ENCODE measurements around the gene GLRX. TPM values are rescaled to one million over a fixed set of nuclear protein-coding genes. Genes with fewer than 3 reads are reported as not detected.

GLRX gene
- polyA plus RNA-seq, 2 of the 4 experiments (the other 2 are of a cell fraction) = 106 to 329 TPM

DNA sequence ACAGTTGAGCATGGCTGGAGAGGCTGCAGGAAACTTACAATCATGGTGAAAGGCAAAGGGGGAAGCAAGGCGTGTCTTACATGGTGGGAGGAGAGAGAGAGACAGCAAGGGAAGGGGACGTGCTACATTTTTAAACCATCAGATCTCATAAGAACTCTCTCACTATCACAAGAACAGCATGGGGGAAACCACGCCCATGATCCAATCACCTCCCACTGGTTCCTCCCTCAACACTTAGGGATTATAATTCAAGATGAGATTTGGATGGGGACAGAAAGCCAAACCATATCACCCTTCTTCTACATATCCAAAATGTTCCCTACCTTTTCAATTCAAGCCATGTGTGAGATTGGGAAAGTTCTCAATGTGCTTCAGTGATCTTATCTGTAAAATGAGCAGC lies 22.9 kb upstream of the GLRX start:
- WGBS (ENCODE audit: missing lambda C conversion rate) = 81% methylated on average over 3 of the region's 3 CpGs
- Histone ChIP-seq H3K4me1 (peaks cover 46% of the 10 kb centered on the region), H3K4me3 (no peak overlapping the region), H3K4me2 (no peak overlapping the region), H3K9me3 (no peaks in the 10 kb centered on the region), H3K27ac (peak overlapping the region; percentile 70 to 80; a peak in 2 of 6 replicates)
- FAIRE-seq = no peak
- POLR2A ChIA-PET = no interaction called here
- CTCF ChIA-PET = interaction anchor here (1.3 to 23.4 kb wide), 6 partner anchors 24 to 201 kb away, joined by 3 to 469 read pairs (median 38); partner anchors contain the start of genes GLRX and RFESD
- no peak for DNase-seq (ENCODE audit: low read depth in 1 of 2, low spot score in 1 of 2)
- no peak for TF ChIP-seq JUNB (IDR thresholded peaks at IDR 0.05)
- no peak for TF ChIP-seq MAFK (IDR thresholded peaks at IDR 0.05; ENCODE audit: partially characterized antibody)
- no peak for TF ChIP-seq GATA3 (IDR thresholded peaks at IDR 0.05; ENCODE audit: borderline replicate concordance)
- TF ChIP-seq CEBPB (IDR thresholded peaks at IDR 0.05) = no peak
- TF ChIP-seq ZSCAN20 (CRISPR knock-in tag; IDR thresholded peaks at IDR 0.05) = no peak
- TF ChIP-seq, protein P1, sequence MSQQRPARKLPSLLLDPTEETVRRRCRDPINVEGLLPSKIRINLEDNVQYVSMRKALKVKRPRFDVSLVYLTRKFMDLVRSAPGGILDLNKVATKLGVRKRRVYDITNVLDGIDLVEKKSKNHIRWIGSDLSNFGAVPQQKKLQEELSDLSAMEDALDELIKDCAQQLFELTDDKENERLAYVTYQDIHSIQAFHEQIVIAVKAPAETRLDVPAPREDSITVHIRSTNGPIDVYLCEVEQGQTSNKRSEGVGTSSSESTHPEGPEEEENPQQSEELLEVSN (IDR thresholded peaks at IDR 0.05; ENCODE audit: borderline replicate concordance, low read depth) = no peak
- TF ChIP-seq, protein P2, sequence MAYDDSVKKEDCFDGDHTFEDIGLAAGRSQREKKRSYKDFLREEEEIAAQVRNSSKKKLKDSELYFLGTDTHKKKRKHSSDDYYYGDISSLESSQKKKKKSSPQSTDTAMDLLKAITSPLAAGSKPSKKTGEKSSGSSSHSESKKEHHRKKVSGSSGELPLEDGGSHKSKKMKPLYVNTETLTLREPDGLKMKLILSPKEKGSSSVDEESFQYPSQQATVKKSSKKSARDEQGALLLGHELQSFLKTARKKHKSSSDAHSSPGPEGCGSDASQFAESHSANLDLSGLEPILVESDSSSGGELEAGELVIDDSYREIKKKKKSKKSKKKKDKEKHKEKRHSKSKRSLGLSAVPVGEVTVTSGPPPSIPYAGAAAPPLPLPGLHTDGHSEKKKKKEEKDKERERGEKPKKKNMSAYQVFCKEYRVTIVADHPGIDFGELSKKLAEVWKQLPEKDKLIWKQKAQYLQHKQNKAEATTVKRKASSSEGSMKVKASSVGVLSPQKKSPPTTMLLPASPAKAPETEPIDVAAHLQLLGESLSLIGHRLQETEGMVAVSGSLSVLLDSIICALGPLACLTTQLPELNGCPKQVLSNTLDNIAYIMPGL (CRISPR knock-in tag; IDR thresholded peaks at IDR 0.05; ENCODE audit: borderline replicate concordance) = no peak
- TF ChIP-seq CBX2 (IDR thresholded peaks at IDR 0.05; ENCODE audit: borderline replicate concordance, low read depth) = no peak
- TF ChIP-seq NR3C1 (IDR thresholded peaks at IDR 0.05) = no peak
- ATAC-seq = no peak

DNA sequence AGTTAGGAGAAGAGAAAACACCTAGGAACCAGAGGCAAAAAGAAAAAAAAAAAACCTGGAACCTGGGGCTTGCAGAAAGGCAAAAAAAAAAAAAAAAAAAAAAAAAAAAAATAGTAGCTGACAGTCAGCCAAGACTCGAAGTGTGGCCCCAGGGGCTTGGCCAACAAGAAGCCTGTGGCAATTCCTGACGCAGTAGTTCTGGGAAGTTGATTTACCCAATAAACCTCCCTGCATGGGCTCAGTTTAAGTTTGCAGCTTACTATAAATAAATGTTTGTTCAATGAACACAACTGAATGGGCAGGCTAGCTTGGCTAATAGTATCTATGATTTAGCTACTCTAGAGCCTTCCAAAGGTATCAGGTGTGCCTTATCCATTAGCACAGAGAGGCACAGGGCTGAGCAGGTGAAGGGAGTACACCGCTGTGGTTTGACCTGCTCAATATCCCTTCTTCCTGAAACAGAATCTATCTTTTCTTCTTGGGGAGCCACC lies 21.3 kb upstream of the GLRX start:
- H3K9me3 ChIP-seq = no peaks in the 10 kb centered on the region
- no peak overlapping the region for H3K4me3 ChIP-seq
- TF ChIP-seq RARB (CRISPR knock-in tag; IDR thresholded peaks at IDR 0.05) (no peak), PHF8 (IDR thresholded peaks at IDR 0.05; ENCODE audit: borderline replicate concordance, low read depth) (no peak), RAD21 (conservative IDR thresholded peaks at IDR 0.05 in 1 of 2, IDR thresholded peaks at IDR 0.05 in 1 of 2) (no peak)
- 58% methylated on average over 3 of the region's 3 CpGs for WGBS (ENCODE audit: missing lambda C conversion rate)
- DNase-seq (ENCODE audit: low read depth in 1 of 2, low spot score in 1 of 2) = peak in 1 of 2 experiments; percentile 30
- CTCF ChIA-PET = interaction anchor here (0.6 to 23.4 kb wide), 8 partner anchors 8 to 199 kb away, joined by 3 to 469 read pairs (median 4); partner anchors contain the start of gene RFESD
- POLR2A ChIA-PET = interaction anchor here (0.7 to 1.3 kb wide), 3 partner anchors 9 to 197 kb away, joined by 3 to 5 read pairs (median 3); partner anchors contain the start of gene RFESD
- ATAC-seq = no peak
- peak overlapping the region; percentile 70 to 80; a peak in 5 of 6 replicates for H3K27ac ChIP-seq
- 0 out of 3 replicates have a peak overlapping the region, but pooled peaks have one; percentile 7 for H3K4me2 ChIP-seq
- H3K4me1 ChIP-seq = peaks cover 46% of the 10 kb centered on the region
- FAIRE-seq = no peak

DNA sequence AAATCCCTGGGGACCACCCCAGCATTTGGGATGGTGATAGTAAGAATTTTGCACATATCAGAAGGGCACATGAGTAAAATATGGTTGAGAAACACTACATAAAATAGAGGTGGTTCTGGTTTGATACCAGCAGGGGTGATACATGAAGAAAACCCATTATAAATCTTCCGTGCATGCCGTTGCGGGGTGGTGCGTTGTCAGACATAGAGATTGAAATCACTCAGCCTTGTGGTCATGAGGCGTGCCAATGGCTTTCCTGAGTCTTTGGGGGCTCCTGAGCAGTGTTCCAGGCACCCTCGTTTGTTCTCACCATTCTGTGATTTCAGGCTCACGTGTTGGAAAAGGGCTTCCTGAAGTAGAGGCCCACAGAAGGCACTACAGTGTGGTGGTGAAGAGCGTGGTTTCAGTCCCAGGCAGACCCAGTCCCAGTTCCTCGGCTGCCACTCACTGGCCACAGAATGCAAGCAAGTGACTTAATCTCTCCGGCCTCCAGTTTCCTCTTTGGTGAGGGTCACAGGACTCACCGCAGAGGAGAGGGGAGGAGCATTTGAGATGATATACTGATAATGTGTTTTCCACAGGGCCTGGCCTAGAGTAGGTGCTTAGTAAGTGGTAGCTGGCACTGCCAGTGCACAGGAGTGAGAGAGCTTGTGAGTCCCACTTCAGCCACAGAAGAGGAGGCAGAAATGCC lies 20.5 kb upstream of the GLRX start:
- POLR2A ChIA-PET = interaction anchor here (1.0 kb wide), 1 partner anchor 8 kb away, joined by 5 read pairs; no protein-coding TSS in a partner anchor
- Histone ChIP-seq H3K9me3 (no peaks in the 10 kb centered on the region), H3K4me1 (peaks cover 46% of the 10 kb centered on the region), H3K4me2 (peak overlapping the region; percentile 33; the same call in 1 of the 3 replicates), H3K27ac (peak overlapping the region; percentile 70 to 80), H3K4me3 (no peak overlapping the region)
- ATAC-seq = peak in 1 of 2 experiments; percentile 17; a peak in 3 of 6 replicates
- peak in 1 of 2 experiments; percentile 38 for DNase-seq (ENCODE audit: low read depth in 1 of 2, low spot score in 1 of 2)
- 89% methylated on average over 9 of the region's 11 CpGs for WGBS (ENCODE audit: missing lambda C conversion rate)
- CTCF ChIA-PET = interaction anchor here (0.8 to 23.4 kb wide), 6 partner anchors 9 to 199 kb away, joined by 3 to 469 read pairs (median 6); partner anchors contain the start of gene RFESD
- FAIRE-seq = no peak
- no peak for TF ChIP-seq MYC (IDR thresholded peaks at IDR 0.05; ENCODE audit: borderline replicate concordance, low read length)
- 0 out of 5 replicates have a peak, but pooled peaks of 1 of the 2 experiments have one; percentile 7 for TF ChIP-seq RAD21 (conservative IDR thresholded peaks at IDR 0.05 in 1 of 2, IDR thresholded peaks at IDR 0.05 in 1 of 2)

Data from A549 (cell line).